ENCODE results near the gene DYSF.

DYSF gene

GRCh38 chr2:71505086-71505769, 51.9 kb downstream of the DYSF start:
- H3K36me3 ChIP-seq (ENCODE audit: insufficient read depth), result no peaks in the 10 kb centered on the region
- H3K4me1 ChIP-seq (ENCODE audit: low read depth, poor library complexity, severe bottlenecking), result no peaks in the 10 kb centered on the region
- no peaks in the 10 kb centered on the region for H3K27me3 ChIP-seq (ENCODE audit: insufficient read depth, low read depth)
- no peaks in the 10 kb centered on the region for H4K20me1 ChIP-seq (ENCODE audit: insufficient read depth)
- no peak overlapping the region for H2AFZ ChIP-seq (ENCODE audit: low read depth)
- TF ChIP-seq CTCF (conservative IDR thresholded peaks at IDR 0.05; ENCODE audit: low read depth, low read length), result no peak
- no peak overlapping the region for H3K27ac ChIP-seq
- H3K4me3 ChIP-seq (IDR thresholded peaks at IDR 0.05; ENCODE audit: insufficient read depth, low read depth, low read length), result no peak overlapping the region
- H3K9ac ChIP-seq, result no peak overlapping the region
- no peak overlapping the region for H3K4me2 ChIP-seq
- no peaks in the 10 kb centered on the region for H3K79me2 ChIP-seq (ENCODE audit: insufficient read depth, low read depth)

GRCh38 chr2:71505770-71506140, 52.4 kb downstream of the DYSF start:
- H3K27me3 ChIP-seq (ENCODE audit: insufficient read depth, low read depth), result no peaks in the 10 kb centered on the region
- H3K4me3 ChIP-seq (IDR thresholded peaks at IDR 0.05; ENCODE audit: insufficient read depth, low read depth, low read length), result no peak overlapping the region
- no peaks in the 10 kb centered on the region for H3K79me2 ChIP-seq (ENCODE audit: insufficient read depth, low read depth)
- H2AFZ ChIP-seq (ENCODE audit: low read depth), result no peak overlapping the region
- no peak overlapping the region for H3K4me2 ChIP-seq
- no peak for TF ChIP-seq CTCF (conservative IDR thresholded peaks at IDR 0.05; ENCODE audit: low read depth, low read length)
- no peaks in the 10 kb centered on the region for H3K4me1 ChIP-seq (ENCODE audit: low read depth, poor library complexity, severe bottlenecking)
- H3K27ac ChIP-seq, result no peak overlapping the region
- no peaks in the 10 kb centered on the region for H4K20me1 ChIP-seq (ENCODE audit: insufficient read depth)
- H3K9ac ChIP-seq, result no peak overlapping the region
- no peaks in the 10 kb centered on the region for H3K36me3 ChIP-seq (ENCODE audit: insufficient read depth)

DNA sequence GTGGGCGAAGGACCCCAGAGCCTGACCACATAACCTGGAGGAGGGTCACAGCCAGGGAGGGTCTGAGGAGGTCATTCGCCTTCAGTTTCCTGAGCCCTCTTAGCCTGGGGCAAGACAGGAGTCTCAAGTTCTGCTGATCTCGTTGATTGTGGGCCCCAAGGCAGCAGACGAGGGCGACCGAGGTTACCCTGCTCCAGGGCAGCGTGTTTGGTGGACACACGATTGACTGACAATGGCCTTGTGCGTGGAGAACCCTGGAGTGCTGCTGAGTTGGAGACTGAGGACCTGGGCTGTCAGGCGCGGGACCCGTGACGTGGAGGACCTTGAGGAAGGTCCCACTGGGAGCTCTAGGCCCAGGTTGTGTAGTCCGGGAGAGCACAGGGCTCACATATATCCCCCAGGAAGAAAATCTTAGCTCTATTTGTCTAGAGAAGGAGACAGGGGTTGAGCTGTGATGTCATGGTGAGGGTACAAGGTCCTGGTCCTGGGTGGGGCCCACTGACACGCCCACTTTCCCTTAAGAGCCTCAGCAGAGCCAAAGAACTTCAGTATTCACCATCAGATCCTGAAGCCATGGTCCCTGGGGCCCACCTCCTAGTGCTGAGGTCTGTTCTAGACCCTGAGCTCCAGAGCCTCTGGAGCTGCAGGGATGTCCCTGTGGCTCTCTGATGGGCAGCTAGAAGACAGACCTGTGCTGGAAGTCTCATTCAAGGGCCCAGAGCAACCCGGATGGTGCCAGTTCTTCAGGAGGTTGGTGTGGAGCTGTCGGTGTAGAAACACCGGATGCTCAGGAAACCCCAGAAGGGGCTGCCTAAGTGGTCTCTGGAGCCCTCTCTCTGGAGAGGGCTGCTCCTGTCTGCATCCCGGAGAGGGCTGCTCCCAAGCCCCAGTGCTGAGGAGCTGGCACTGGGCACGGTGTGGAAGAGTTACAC, 53.1 kb downstream of the DYSF start:
- Histone ChIP-seq H3K27ac (no peak overlapping the region), H2AFZ (ENCODE audit: low read depth) (no peak overlapping the region), H3K4me1 (ENCODE audit: low read depth, poor library complexity, severe bottlenecking) (no peaks in the 10 kb centered on the region), H3K9ac (no peak overlapping the region), H3K4me3 (IDR thresholded peaks at IDR 0.05; ENCODE audit: insufficient read depth, low read depth, low read length) (no peak overlapping the region), H3K79me2 (ENCODE audit: insufficient read depth, low read depth) (no peaks in the 10 kb centered on the region), H3K4me2 (no peak overlapping the region), H3K27me3 (ENCODE audit: insufficient read depth, low read depth) (no peaks in the 10 kb centered on the region), H4K20me1 (ENCODE audit: insufficient read depth) (no peaks in the 10 kb centered on the region), H3K36me3 (ENCODE audit: insufficient read depth) (no peaks in the 10 kb centered on the region)
- TF ChIP-seq CTCF (conservative IDR thresholded peaks at IDR 0.05; ENCODE audit: low read depth, low read length), result no peak

- Histone ChIP-seq H4K20me1 (ENCODE audit: insufficient read depth) (no peaks in the 10 kb centered on the region), H3K79me2 (ENCODE audit: insufficient read depth, low read depth) (no peaks in the 10 kb centered on the region), H3K27ac (no peak overlapping the region), H3K4me2 (no peak overlapping the region), H3K9ac (no peak overlapping the region), H2AFZ (ENCODE audit: low read depth) (no peak overlapping the region), H3K27me3 (ENCODE audit: insufficient read depth, low read depth) (no peaks in the 10 kb centered on the region), H3K4me3 (IDR thresholded peaks at IDR 0.05; ENCODE audit: insufficient read depth, low read depth, low read length) (no peak overlapping the region), H3K36me3 (ENCODE audit: insufficient read depth) (no peaks in the 10 kb centered on the region), H3K4me1 (ENCODE audit: low read depth, poor library complexity, severe bottlenecking) (no peaks in the 10 kb centered on the region)
- TF ChIP-seq CTCF (conservative IDR thresholded peaks at IDR 0.05; ENCODE audit: low read depth, low read length), result no peak
These were observed 54.1 kb downstream of the DYSF start for GRCh38 chr2:71507476-71507875.
